Panc1 (cell line): Measurements from ENCODE around the gene PKLR. TPM values are rescaled to one million over a fixed set of nuclear protein-coding genes. Genes with fewer than 3 reads are reported as not detected.

Source experiments
- ATAC-seq: fragments of 200-7000 bp; cut with Tn5 transposase; 2 replicates; pipeline ENCODE4 v1.9.1; 2020; ENCODE audit warnings: mild to moderate bottlenecking, moderate library complexity
- BruUV-seq: library from RNA; stranded (reverse); fragments of 400-500 nt; replicated peaks from 2 replicates; lab custom pipeline; 2021; lab: Mats Ljungman, UMichigan
- CTCF ChIA-PET: fragments of 300-600 bp; sonication (Branson Sonifier 250); formaldehyde crosslinking; loops from one replicate; lab custom pipeline; 2022; ENCODE audit warnings: antibody characterized with exemption; lab: Charles Lee
- POLR2A ChIA-PET: fragments of 300-600 bp; sonication (Branson Sonifier 250); formaldehyde crosslinking; loops from one replicate; lab custom pipeline; 2022; ENCODE audit warnings: antibody characterized with exemption; lab: Charles Lee
- DNase-seq: peaks from one replicate; pipeline ENCODE4 v3.0.0-alpha.2; 2010; ENCODE audit warnings: low read depth, low spot score
- H3K27ac ChIP-seq: 2 replicates; pipeline ENCODE4 v1.5.1; 2011; ENCODE audit warnings: mild to moderate bottlenecking, low read length, inconsistent platforms
- H3K27me3 ChIP-seq: fragments of 200-500 bp; sonication (Bioruptor generic); 2 replicates; pipeline ENCODE4 v1.6.0; 2014; ENCODE audit warnings: low read length, inconsistent platforms; ENCODE audit not compliant: control insufficient read depth, insufficient read depth
- H3K36me3 ChIP-seq: fragments of 200-500 bp; sonication (Bioruptor generic); 2 replicates; pipeline ENCODE4 v1.5.1; 2014; ENCODE audit warnings: inconsistent platforms, mild to moderate bottlenecking, low read length, moderate library complexity; ENCODE audit not compliant: control insufficient read depth, insufficient read depth
- H3K4me1 ChIP-seq: 2 replicates; pipeline ENCODE4 v1.5.1; 2011; ENCODE audit warnings: inconsistent platforms, mild to moderate bottlenecking, low read length, moderate library complexity; ENCODE audit not compliant: control insufficient read depth, insufficient read depth
- H3K4me3 ChIP-seq, 2 experiments: 2 replicates each; pipeline ENCODE4 v1.5.1; 2011 to 2012; ENCODE audit warnings: low read depth in 2 of 2, low read length in 2 of 2, mild to moderate bottlenecking in 2 of 2, inconsistent platforms in 1 of 2, moderate library complexity in 1 of 2
- H3K9me3 ChIP-seq: fragments of 200-500 bp; sonication (Bioruptor generic); 2 replicates; pipeline ENCODE4 v1.5.1; 2014; ENCODE audit warnings: low read depth, mild to moderate bottlenecking, inconsistent platforms, low read length, moderate library complexity; ENCODE audit not compliant: control insufficient read depth, insufficient read depth
- POLR2AphosphoS5 ChIP-seq: IDR thresholded peaks from 2 replicates; pipeline ENCODE4 v1.6.1; 2012; ENCODE audit warnings: mild to moderate bottlenecking, low read depth, low read length, moderate library complexity
- REST ChIP-seq, 2 experiments: IDR thresholded peaks; 2 replicates each; pipeline ENCODE4 v1.6.1; 2011 to 2012; ENCODE audit warnings: low read depth in 2 of 2, control low read depth in 1 of 2, low read length in 1 of 2, mild to moderate bottlenecking in 1 of 2, moderate library complexity in 1 of 2; ENCODE audit not compliant: insufficient read depth in 1 of 2
- SIN3A ChIP-seq: IDR thresholded peaks from 2 replicates; pipeline ENCODE4 v1.6.1; 2012; ENCODE audit warnings: low read depth, mild to moderate bottlenecking, low read length, moderate library complexity, borderline replicate concordance; ENCODE audit not compliant: insufficient read depth
- TCF7L2 ChIP-seq: IDR thresholded peaks from 2 replicates; pipeline ENCODE4 v1.6.1; 2011; ENCODE audit warnings: mild to moderate bottlenecking, low read depth, low read length, inconsistent platforms
- in situ Hi-C: cut with HindIII; loops from 2 replicates; pipeline ENCODE4 v1.10.0; 2016; ENCODE audit warnings: low sequenced_read_pairs, low pct_unique_long_range_greater_than_20kb
- intact Hi-C: fragments of 100-400 bp; cut with micrococcal nuclease; formaldehyde crosslinking; loops from one replicate; pipeline ENCODE4 v1.10.0; 2022; ENCODE audit not compliant: unreplicated experiment
- total RNA-seq: library from RNA; stranded (reverse); gene quantifications from one replicate; pipeline ENCODE4 v1.2.1, GENCODE V29; 2021; ENCODE audit not compliant: unreplicated experiment
- TF ChIP-seq, protein P1 (sequence below): fragments of 450-650 bp; IDR thresholded peaks from 2 replicates; pipeline ENCODE4 v1.5.1; 2017; ENCODE audit warnings: mild to moderate bottlenecking

PKLR gene
- total RNA-seq, 1 experiment from 2014 or later = 0.13 TPM

DNA sequence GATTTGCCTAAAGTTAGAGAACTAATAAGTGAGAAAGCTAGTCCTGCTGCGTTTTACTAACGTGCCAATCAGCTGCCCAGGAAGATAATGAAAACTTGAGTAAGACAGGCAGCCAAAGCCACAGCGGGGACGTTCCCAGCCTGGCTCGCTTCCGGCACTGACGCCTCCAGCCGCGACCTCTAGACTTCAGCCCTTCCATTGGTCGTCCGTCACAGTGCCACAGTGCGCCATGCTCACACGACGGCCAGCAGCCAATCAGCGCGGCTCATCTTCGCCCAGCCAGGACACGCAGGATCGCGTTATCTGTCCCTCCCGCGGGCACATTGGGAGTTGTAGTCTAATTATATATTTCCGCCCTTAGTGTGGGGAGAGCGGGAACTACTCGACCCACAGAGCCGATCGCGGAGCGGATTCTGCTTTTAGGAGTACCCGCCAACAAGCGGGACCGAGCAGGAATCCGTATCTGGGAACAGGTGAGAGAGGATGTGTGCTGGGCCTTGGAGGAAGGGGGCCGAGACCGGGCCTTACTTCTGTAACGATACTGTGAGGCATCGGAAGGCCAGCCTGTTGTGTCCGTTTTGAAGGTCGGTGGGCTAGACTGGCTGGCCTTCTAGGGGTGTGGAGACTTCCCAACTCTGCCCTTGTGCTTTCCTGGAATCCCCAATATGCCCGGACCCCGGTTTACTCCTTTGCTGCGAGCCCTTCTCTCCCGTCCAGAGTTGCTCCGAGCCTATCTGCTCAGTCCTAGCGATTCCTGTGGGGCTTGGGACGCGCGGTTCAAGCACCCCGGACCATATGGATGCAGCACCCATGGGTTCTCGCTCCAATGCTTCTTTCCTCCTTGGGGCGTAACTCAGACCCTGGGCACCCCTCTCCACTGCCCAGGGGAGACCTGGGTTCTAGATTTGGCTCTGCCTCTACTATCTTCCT lies 7.5 kb upstream of the PKLR start, which contains the start of gene FDPS:
Gene FDPS, plus strand, starts transcription at position 374 of the 930 bp plus-strand sequence. CDS start 924 bp downstream, outside the sequence.
- Histone ChIP-seq H3K4me3 (peak within 1 kb of the TSS; percentile 99), H3K36me3 (peaks cover 7% of the 10 kb centered on the region; the same call in 1 of the 2 replicates), H3K27ac (peak within 1 kb of the TSS; percentile 97), H3K4me1 (peaks cover 9% of the 10 kb centered on the region; the same call in 1 of the 2 replicates), H3K27me3 (no peaks in the 10 kb centered on the region), H3K9me3 (no peaks in the 10 kb centered on the region)
- TF ChIP-seq, protein P1, sequence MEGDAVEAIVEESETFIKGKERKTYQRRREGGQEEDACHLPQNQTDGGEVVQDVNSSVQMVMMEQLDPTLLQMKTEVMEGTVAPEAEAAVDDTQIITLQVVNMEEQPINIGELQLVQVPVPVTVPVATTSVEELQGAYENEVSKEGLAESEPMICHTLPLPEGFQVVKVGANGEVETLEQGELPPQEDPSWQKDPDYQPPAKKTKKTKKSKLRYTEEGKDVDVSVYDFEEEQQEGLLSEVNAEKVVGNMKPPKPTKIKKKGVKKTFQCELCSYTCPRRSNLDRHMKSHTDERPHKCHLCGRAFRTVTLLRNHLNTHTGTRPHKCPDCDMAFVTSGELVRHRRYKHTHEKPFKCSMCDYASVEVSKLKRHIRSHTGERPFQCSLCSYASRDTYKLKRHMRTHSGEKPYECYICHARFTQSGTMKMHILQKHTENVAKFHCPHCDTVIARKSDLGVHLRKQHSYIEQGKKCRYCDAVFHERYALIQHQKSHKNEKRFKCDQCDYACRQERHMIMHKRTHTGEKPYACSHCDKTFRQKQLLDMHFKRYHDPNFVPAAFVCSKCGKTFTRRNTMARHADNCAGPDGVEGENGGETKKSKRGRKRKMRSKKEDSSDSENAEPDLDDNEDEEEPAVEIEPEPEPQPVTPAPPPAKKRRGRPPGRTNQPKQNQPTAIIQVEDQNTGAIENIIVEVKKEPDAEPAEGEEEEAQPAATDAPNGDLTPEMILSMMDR = no peak
- peak; percentile 91 for TF ChIP-seq POLR2AphosphoS5
- TF ChIP-seq TCF7L2 = peak; percentile 80
- peak in 1 of 2 experiments; percentile 28; a peak in 1 of 4 replicates for TF ChIP-seq REST (IDR thresholded peaks at IDR 0.05; ENCODE audit: insufficient read depth in 1 of 2, low read depth in 2 of 2, low read length in 1 of 2)
- TF ChIP-seq SIN3A = peak; percentile 80; the same call in 1 of the 2 replicates
- intact Hi-C loops = no loop called here
- ChIA-PET POLR2A (interaction anchor here (0.6 kb wide), 1 partner anchor 1361 kb away, joined by 12 read pairs; no protein-coding TSS in a partner anchor), CTCF (interaction anchor here (0.6 to 2.1 kb wide), 3 partner anchors 8 to 292 kb away, joined by 4 to 16 read pairs (median 5); no protein-coding TSS in a partner anchor)
- in situ Hi-C loops = no loop called here
- BruUV-seq = TSS peak; percentile 97
- ATAC-seq (peak; percentile 99), DNase-seq (peak; percentile 96)

DNA sequence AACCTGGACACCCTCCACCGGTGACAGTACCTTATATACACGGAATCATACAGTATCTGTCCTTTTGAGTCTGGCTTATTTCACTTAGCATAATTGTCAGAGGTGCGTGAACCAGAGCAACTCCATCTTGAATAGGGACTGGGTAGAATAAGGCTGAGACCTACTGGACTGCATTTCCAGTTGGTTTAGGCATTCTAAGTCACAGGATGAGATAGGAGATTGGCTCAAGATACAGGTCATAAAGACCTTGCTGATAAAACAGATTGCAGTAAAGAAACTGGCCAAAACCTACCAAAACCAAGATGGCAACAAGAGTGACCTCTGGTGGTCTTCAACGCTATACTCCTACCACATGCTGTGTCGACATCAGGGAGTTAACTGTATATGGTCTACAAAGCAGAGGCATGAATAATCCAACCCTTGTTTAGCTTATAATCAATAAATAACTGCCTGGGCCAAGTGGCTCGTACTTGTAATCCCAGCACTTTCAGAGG lies 6.1 kb upstream of the PKLR start:
- CTCF ChIA-PET = interaction anchor here (0.5 to 2.1 kb wide), 3 partner anchors 9 to 56 kb away, joined by 3 to 16 read pairs (median 8); no protein-coding TSS in a partner anchor
- ATAC-seq (no peak), DNase-seq (no peak)
- intact Hi-C loops (no loop called here), in situ Hi-C loops (no loop called here)
- peak overlapping the region; percentile 97 for H3K27ac ChIP-seq
- TF ChIP-seq POLR2AphosphoS5 = no peak
- no peak for TF ChIP-seq SIN3A
- TF ChIP-seq TCF7L2 = no peak
- TF ChIP-seq REST (IDR thresholded peaks at IDR 0.05; ENCODE audit: insufficient read depth in 1 of 2, low read depth in 2 of 2, low read length in 1 of 2) = no peak
- TF ChIP-seq, protein P1 = no peak
- H3K27me3 ChIP-seq = no peaks in the 10 kb centered on the region
- peaks cover 9% of the 10 kb centered on the region; the same call in 1 of the 2 replicates for H3K4me1 ChIP-seq
- POLR2A ChIA-PET = interaction anchor here (0.6 kb wide), 1 partner anchor 546 kb away, joined by 4 read pairs; no protein-coding TSS in a partner anchor
- H3K9me3 ChIP-seq = no peaks in the 10 kb centered on the region
- H3K36me3 ChIP-seq = peaks cover 7% of the 10 kb centered on the region; the same call in 1 of the 2 replicates
- no peak overlapping the region for H3K4me3 ChIP-seq
- no TSS peak for BruUV-seq
